Endothelial cell of umbilical vein (primary cell): ENCODE data around the gene RBMXL2. TPM values are rescaled to one million over a fixed set of nuclear protein-coding genes. Genes with fewer than 3 reads are reported as not detected.

ENCODE experiments used
- BruUV-seq: library from RNA; stranded (reverse); fragments of 400-500 nt; replicated peaks from 2 replicates; lab custom pipeline; 2021; lab: Mats Ljungman, UMichigan
- CTCF ChIA-PET: fragments of 300-600, 350-600 bp; sonication (Branson Sonifier 250); formaldehyde crosslinking; loops from one replicate; lab custom pipeline; 2021; ENCODE audit warnings: antibody characterized with exemption, inconsistent platforms; lab: Charles Lee
- POLR2A ChIA-PET: fragments of 300-600, 350-600 bp; sonication (Branson Sonifier 250); formaldehyde crosslinking; loops from one replicate; lab custom pipeline; 2021; ENCODE audit warnings: antibody characterized with exemption, inconsistent platforms; lab: Charles Lee
- DNase-seq: peaks from one replicate; pipeline ENCODE4 v3.0.0-alpha.2; 2011; ENCODE audit warnings: low read depth, low spot score
- FAIRE-seq: peaks from 2 replicates; lab custom pipeline; 2011; peaks lifted over from hg19 to GRCh38; lab: Jason Lieb, UNC
- H2AFZ ChIP-seq: 2 replicates; pipeline ENCODE4 v1.6.0; 2012; ENCODE audit warnings: low read depth, low read length, control low read depth, inconsistent platforms
- H3K27ac ChIP-seq: 2 replicates; pipeline ENCODE4 v1.5.1; 2011; ENCODE audit warnings: low read depth, mild to moderate bottlenecking, control low read depth, low read length, moderate library complexity; ENCODE audit not compliant: insufficient read depth
- H3K27me3 ChIP-seq, 2 experiments: 2 replicates each; pipeline versions ENCODE4 v1.6.0 to v1.6.1; 2011; ENCODE audit warnings: low read length in 2 of 2, mixed read lengths in 1 of 2; ENCODE audit not compliant: control insufficient read depth in 2 of 2, insufficient read depth in 2 of 2
- H3K36me3 ChIP-seq, 2 experiments: 2 replicates in 1 of 2; 3 replicates in 1 of 2; pipeline ENCODE4 v1.5.1; 2011; ENCODE audit warnings: low read length in 2 of 2, mild to moderate bottlenecking in 1 of 2, moderate library complexity in 1 of 2; ENCODE audit not compliant: control insufficient read depth in 2 of 2, insufficient read depth in 2 of 2; ENCODE audit errors: extremely low read depth in 1 of 2
- H3K4me1 ChIP-seq: 3 replicates; pipeline ENCODE4 v1.5.1; 2011; ENCODE audit warnings: mild to moderate bottlenecking, low read length; ENCODE audit not compliant: control insufficient read depth, insufficient read depth; ENCODE audit errors: extremely low read depth
- H3K4me2 ChIP-seq: 2 replicates; pipeline ENCODE4 v1.6.1; 2011; ENCODE audit warnings: low read length, control low read depth, mixed read lengths; ENCODE audit not compliant: insufficient read depth
- H3K4me3 ChIP-seq, 3 experiments: fragments of 200-600 bp in 1 of 3; sonication (generic), shearing (Covaris generic) in 1 of 3; replicated peaks in 1 of 3; 2 replicates each; pipeline ENCODE4 v1.5.1; 2011 to 2016; ENCODE audit warnings: control low read depth in 3 of 3, low read length in 3 of 3, mild to moderate bottlenecking in 2 of 3, inconsistent platforms in 1 of 3, low read depth in 1 of 3, moderate library complexity in 1 of 3; ENCODE audit not compliant: insufficient read depth in 1 of 3
- H3K79me2 ChIP-seq: 2 replicates; pipeline ENCODE4 v1.6.0; 2012; ENCODE audit warnings: low read length, inconsistent platforms; ENCODE audit not compliant: control insufficient read depth, insufficient read depth
- H3K9ac ChIP-seq: replicated peaks from 2 replicates; pipeline ENCODE3; 2011; ENCODE audit warnings: low read length, control low read depth; ENCODE audit not compliant: insufficient read depth; ENCODE audit errors: extremely low read depth
- H3K9me1 ChIP-seq: replicated peaks from 3 replicates; pipeline ENCODE4 v1.6.0; 2011; ENCODE audit warnings: mild to moderate bottlenecking, low read length; ENCODE audit not compliant: control insufficient read depth, insufficient read depth; ENCODE audit errors: extremely low read depth
- H3K9me3 ChIP-seq: replicated peaks from 2 replicates; pipeline ENCODE4 v1.5.1; 2012; ENCODE audit warnings: low read length, inconsistent platforms; ENCODE audit not compliant: control insufficient read depth, insufficient read depth
- H4K20me1 ChIP-seq: replicated peaks from 2 replicates; pipeline ENCODE3; 2011; ENCODE audit warnings: mild to moderate bottlenecking, low read length; ENCODE audit not compliant: control insufficient read depth, insufficient read depth; ENCODE audit errors: extremely low read depth
- CTCF ChIP-seq, 2 donors: IDR thresholded peaks; 1 replicate in 1 of 2; 2 replicates in 1 of 2; pipeline ENCODE4 v1.5.1; 2011; ENCODE audit warnings: low read length in 2 of 2, mild to moderate bottlenecking in 2 of 2, moderate library complexity in 2 of 2, control low read depth in 1 of 2, inconsistent platforms in 1 of 2, low read depth in 1 of 2; ENCODE audit not compliant: insufficient read depth in 1 of 2; ENCODE audit errors: extremely low read depth in 1 of 2
- EZH2 ChIP-seq: IDR thresholded peaks from 2 replicates; pipeline ENCODE4 v1.6.1; 2012; ENCODE audit warnings: borderline replicate concordance, low read depth, mild to moderate bottlenecking, moderate library complexity, low read length, inconsistent platforms; ENCODE audit not compliant: severe bottlenecking
- FOS ChIP-seq: IDR thresholded peaks from 2 replicates; pipeline ENCODE4 v1.6.1; 2011; ENCODE audit warnings: mild to moderate bottlenecking, low read length, moderate library complexity, borderline replicate concordance; ENCODE audit not compliant: insufficient read depth
- GATA2 ChIP-seq: IDR thresholded peaks from 2 replicates; pipeline ENCODE4 v1.7.0; 2011; ENCODE audit warnings: low read depth, mild to moderate bottlenecking, moderate library complexity, mixed read lengths, low read length; ENCODE audit not compliant: insufficient read length, insufficient read depth
- JUN ChIP-seq: IDR thresholded peaks from 2 replicates; pipeline ENCODE4 v1.6.1; 2011; ENCODE audit warnings: borderline replicate concordance, low read depth; ENCODE audit not compliant: insufficient read length, insufficient read depth
- MAX ChIP-seq: IDR thresholded peaks from 2 replicates; pipeline ENCODE4 v1.6.1; 2011; ENCODE audit not compliant: insufficient read depth, insufficient read length
- MYC ChIP-seq: IDR thresholded peaks from one replicate; pipeline ENCODE4 v1.6.1; 2011; ENCODE audit warnings: mild to moderate bottlenecking, low read depth, low read length
- POLR2A ChIP-seq: IDR thresholded peaks from 2 replicates; pipeline ENCODE4 v1.6.1; 2012; ENCODE audit warnings: low read depth, mild to moderate bottlenecking, control low read depth, low read length
- POLR2AphosphoS5 ChIP-seq: IDR thresholded peaks from 2 replicates; pipeline ENCODE4 v1.6.1; 2012; ENCODE audit warnings: low read depth, mild to moderate bottlenecking, control low read depth, low read length, moderate library complexity; ENCODE audit not compliant: insufficient read depth
- dilution Hi-C: fragments of 300-500 bp; cut with MboI; formaldehyde crosslinking; loops from one replicate; pipeline ENCODE4 v1.15.0; 2019; ENCODE audit warnings: low sequenced_read_pairs; ENCODE audit not compliant: extremely low pct_ligation_motif_present
- intact Hi-C: fragments of 100-400 bp; cut with micrococcal nuclease; formaldehyde crosslinking; loops from one replicate; pipeline ENCODE4 v1.10.0; 2022
- polyA plus RNA-seq, 4 experiments: library from polyadenylated mRNA; depleted of rRNA in 3 of 4; stranded (reverse) in 3 of 4; unstranded in 1 of 4; fragments of >200 nt; gene quantifications; 2 replicates each; pipeline versions ENCODE4 v1.2.1 to v1.2.3, GENCODE V29; 2011 to 2012; ENCODE audit warnings: missing spikeins in 1 of 4
- total RNA-seq: library from RNA; stranded (reverse); gene quantifications from 2 replicates; pipeline ENCODE4 v1.2.3, GENCODE V29; 2021

The RBMXL2 gene
- total and polyA plus RNA-seq, 2 donors (not counting 3 experiments of a cell fraction or from before 2014, with no cell fraction given): 0.25 TPM; not detected in 1

- intact Hi-C loops: no loop called here
- ChIA-PET CTCF (no interaction called here), POLR2A (no interaction called here)
- Histone ChIP-seq H3K4me2 (no peak overlapping the region), H3K9me1 (no peaks in the 10 kb centered on the region), H3K4me3 (no peak overlapping the region), H4K20me1 (no peaks in the 10 kb centered on the region), H3K9me3 (no peaks in the 10 kb centered on the region), H3K27me3 (no peaks in the 10 kb centered on the region), H3K27ac (no peak overlapping the region), H3K79me2 (no peaks in the 10 kb centered on the region), H3K36me3 (no peaks in the 10 kb centered on the region), H3K4me1 (no peaks in the 10 kb centered on the region), H2AFZ (no peak overlapping the region), H3K9ac (no peak overlapping the region)
- dilution Hi-C loops: no loop called here
- no peak for FAIRE-seq
- BruUV-seq: no TSS peak
- TF ChIP-seq MYC: no peak
- TF ChIP-seq MAX: no peak
- TF ChIP-seq GATA2: no peak
- DNase-seq: no peak
These were observed 7.4 kb upstream of the RBMXL2 start for GRCh38 chr11:7081441-7081840.

- BruUV-seq: no TSS peak
- Histone ChIP-seq H3K9me3 (no peaks in the 10 kb centered on the region), H3K27me3 (peaks cover 0 to 3% of the 10 kb centered on the region in 2 experiments), H3K79me2 (no peaks in the 10 kb centered on the region), H3K4me3 (no peak overlapping the region), H4K20me1 (no peaks in the 10 kb centered on the region), H2AFZ (no peak overlapping the region), H3K4me2 (no peak overlapping the region), H3K4me1 (no peaks in the 10 kb centered on the region), H3K9ac (no peak overlapping the region), H3K27ac (no peak overlapping the region), H3K9me1 (no peaks in the 10 kb centered on the region), H3K36me3 (no peaks in the 10 kb centered on the region)
- dilution Hi-C loops (no loop called here), intact Hi-C loops (no loop called here)
- ChIA-PET CTCF (no interaction called here), POLR2A (no interaction called here)
- TF ChIP-seq MYC (no peak), JUN (no peak), FOS (no peak), CTCF (IDR thresholded peaks at IDR 0.05; ENCODE audit: extremely low read depth in 1 of 2, insufficient read depth in 1 of 2, low read depth in 1 of 2, low read length in 2 of 2) (no peak), GATA2 (no peak), EZH2 (no peak), POLR2AphosphoS5 (no peak), POLR2A (no peak), MAX (no peak)
- DNase-seq (no peak), FAIRE-seq (no peak)
These were observed 792 bp downstream of the RBMXL2 start for GRCh38 chr11:7089328-7090251.
